ENCODE data around the gene FUT2.
"Not testable (repeated sequence)": the region's sequence is repeated elsewhere in the genome, so short reads cannot be mapped to it uniquely, and the experiment has no call there.

- not testable (repeated sequence) for TF ChIP-seq ZFP3 (CRISPR knock-in tag; IDR thresholded peaks at IDR 0.05); ISL1 (CRISPR knock-in tag; IDR thresholded peaks at IDR 0.05); PATZ1 (CRISPR knock-in tag; IDR thresholded peaks at IDR 0.05; ENCODE audit: borderline replicate concordance)
Observed at GRCh38 chr19:48680006-48680405, 15.8 kb upstream of the FUT2 start.

Data from SK-N-SH treated with all-trans-retinoic acid at 6 μM for 48 hours (cell line).